Inflammatory macrophage treated with lipopolysaccharide for 1 hour (primary cell): ENCODE results near the gene CAMK1D.
"Not testable (repeated sequence)": the region's sequence is repeated elsewhere in the genome, so short reads cannot be mapped to it uniquely, and the experiment has no call there.

Experiments
- DNase-seq, 2 donors: peaks; one replicate each; pipeline ENCODE4 v3.0.0-alpha.2; 2020 to 2022

Gene CAMK1D

GRCh38 chr10:12470719-12471118 lies 121.4 kb downstream of the CAMK1D start:
- DNase-seq = no peak

GRCh38 chr10:12471135-12471534 lies 121.8 kb downstream of the CAMK1D start:
- DNase-seq = no peak

GRCh38 chr10:12473491-12473890 lies 124.1 kb downstream of the CAMK1D start:
- DNase-seq = no peak

GRCh38 chr10:12474727-12475412 lies 125.5 kb downstream of the CAMK1D start:
- DNase-seq = no peak

GRCh38 chr10:12476656-12477055 lies 127.3 kb downstream of the CAMK1D start:
- DNase-seq = no peak

GRCh38 chr10:12479437-12479844 lies 130.1 kb downstream of the CAMK1D start:
- DNase-seq = no peak

- DNase-seq = no peak
Measured at GRCh38 chr10:12479924-12480323, 130.6 kb downstream of the CAMK1D start.

GRCh38 chr10:12480440-12480839 lies 131.1 kb downstream of the CAMK1D start:
- no peak for DNase-seq

- DNase-seq = no peak
Measured at GRCh38 chr10:12481924-12482323, 132.6 kb downstream of the CAMK1D start.

- no peak for DNase-seq
Measured at GRCh38 chr10:12482587-12482986, 133.2 kb downstream of the CAMK1D start.

GRCh38 chr10:12484002-12484918 lies 134.9 kb downstream of the CAMK1D start:
- no peak for DNase-seq

- DNase-seq = no peak
Measured at GRCh38 chr10:12484941-12485805, 135.8 kb downstream of the CAMK1D start.

- DNase-seq = no peak
Measured at GRCh38 chr10:12487366-12487765, 138.0 kb downstream of the CAMK1D start.

- no peak for DNase-seq
Measured at GRCh38 chr10:12488626-12489025, 139.3 kb downstream of the CAMK1D start.

GRCh38 chr10:12489357-12489756 lies 140.0 kb downstream of the CAMK1D start:
- DNase-seq = no peak

- DNase-seq = no peak
Measured at GRCh38 chr10:12489806-12490205, 140.5 kb downstream of the CAMK1D start.

GRCh38 chr10:12490963-12491362 lies 141.6 kb downstream of the CAMK1D start:
- DNase-seq = no peak

GRCh38 chr10:12491491-12491890 lies 142.1 kb downstream of the CAMK1D start:
- no peak for DNase-seq

GRCh38 chr10:12492016-12492415 lies 142.7 kb downstream of the CAMK1D start:
- no peak for DNase-seq

- not testable (repeated sequence) for DNase-seq
Measured at GRCh38 chr10:12497046-12497445, 147.7 kb downstream of the CAMK1D start.

GRCh38 chr10:12499076-12499986 lies 150.0 kb downstream of the CAMK1D start:
- DNase-seq = peak in 1 of 2 donors; percentile 44
